GM12878 (cell line): Measurements from ENCODE around the gene MAPRE2. TPM values are rescaled to one million over a fixed set of nuclear protein-coding genes. Genes with fewer than 3 reads are reported as not detected.
A peak's percentile ranks its signal among the peaks of the same experiment; 100 is the strongest.

ENCODE experiments used
- BHLHE40 ChIP-seq, 2 experiments: fragments of 450-650 bp in 1 of 2; IDR thresholded peaks; 2 replicates each; pipeline ENCODE4 v1.6.1; 2011 to 2017; ENCODE audit warnings: low read depth in 2 of 2, borderline replicate concordance in 1 of 2, improper control_type of control experiment in 1 of 2, low read length in 1 of 2, mild to moderate bottlenecking in 1 of 2
- CEBPZ ChIP-seq: fragments of 150-350 bp; IDR thresholded peaks from 2 replicates; pipeline ENCODE4 v1.6.1; 2016; ENCODE audit warnings: low read depth, low read length
- FOXK2 ChIP-seq: fragments of 450-650 bp; IDR thresholded peaks from 2 replicates; pipeline ENCODE4 v1.6.1; 2017; ENCODE audit warnings: mild to moderate bottlenecking, moderate library complexity
- GABPA ChIP-seq: IDR thresholded peaks from 2 replicates; pipeline ENCODE4 v1.6.1; 2014; ENCODE audit warnings: antibody characterized with exemption, low read depth, mild to moderate bottlenecking, inconsistent platforms
- HDAC6 ChIP-seq: fragments of 200-600 bp; sonication (generic); IDR thresholded peaks from one replicate; pipeline ENCODE4 v1.8.0; 2017; ENCODE audit warnings: antibody characterized with exemption; ENCODE audit not compliant: unreplicated experiment
- KDM1A ChIP-seq: fragments of 200-600 bp; sonication (generic); IDR thresholded peaks from 2 replicates; pipeline ENCODE4 v1.6.1; 2016; ENCODE audit warnings: borderline replicate concordance
- MEF2A ChIP-seq: IDR thresholded peaks from 2 replicates; pipeline ENCODE4 v1.6.1; 2011; ENCODE audit warnings: low read depth, mild to moderate bottlenecking, low read length, moderate library complexity; ENCODE audit not compliant: insufficient read depth
- MLLT1 ChIP-seq: fragments of 450-650 bp; IDR thresholded peaks from 2 replicates; pipeline ENCODE4 v1.6.1; 2016; ENCODE audit warnings: mild to moderate bottlenecking
- NFYA ChIP-seq: IDR thresholded peaks from 2 replicates; pipeline ENCODE4 v1.6.1; 2011; ENCODE audit warnings: low read depth, mild to moderate bottlenecking, low read length, improper control_type of control experiment, borderline replicate concordance
- PKNOX1 ChIP-seq: fragments of 450-650 bp; IDR thresholded peaks from 2 replicates; pipeline ENCODE4 v1.6.1; 2016; ENCODE audit warnings: mild to moderate bottlenecking
- POU2F2 ChIP-seq: IDR thresholded peaks from 3 replicates; pipeline ENCODE4 v1.6.1; 2011; ENCODE audit warnings: low read depth, mild to moderate bottlenecking, low read length, borderline replicate concordance
- SP1 ChIP-seq: IDR thresholded peaks from one replicate; pipeline ENCODE4 v1.6.1; 2011; ENCODE audit warnings: low read depth, low read length
- SPI1 ChIP-seq: IDR thresholded peaks from 2 replicates; pipeline ENCODE4 v1.6.1; 2011; ENCODE audit warnings: low read depth, mild to moderate bottlenecking, low read length, moderate library complexity, borderline replicate concordance; ENCODE audit not compliant: insufficient read depth
- SRF ChIP-seq, 2 experiments: IDR thresholded peaks; 2 replicates each; pipeline ENCODE4 v1.6.1; 2011; ENCODE audit warnings: low read depth in 2 of 2, low read length in 2 of 2, mild to moderate bottlenecking in 1 of 2, moderate library complexity in 1 of 2
- TARDBP ChIP-seq: IDR thresholded peaks from 2 replicates; pipeline ENCODE4 v1.6.1; 2016; ENCODE audit warnings: borderline replicate concordance
- USF2 ChIP-seq: IDR thresholded peaks from 2 replicates; pipeline ENCODE4 v1.6.1; 2011; ENCODE audit warnings: low read depth, low read length, improper control_type of control experiment, borderline replicate concordance
- ZNF207 ChIP-seq: fragments of 450-650 bp; IDR thresholded peaks from 2 replicates; pipeline ENCODE4 v1.6.1; 2014; ENCODE audit warnings: antibody characterized with exemption, mild to moderate bottlenecking, borderline replicate concordance
- ZNF592 ChIP-seq: fragments of 450-650 bp; IDR thresholded peaks from 2 replicates; pipeline ENCODE4 v1.6.1; 2017; ENCODE audit warnings: mild to moderate bottlenecking, moderate library complexity
- polyA plus RNA-seq, 11 experiments: library from polyadenylated mRNA; depleted of rRNA in 4 of 11; unstranded in 6 of 11; stranded (reverse) in 5 of 11; fragments of >200 nt; fragmentation: Nextera tagmentation in 4 of 11; fragmentation: Illumina TruSeq in 1 of 11; extraction: Ambion mirVana in 4 of 11; extraction: Trizol in 1 of 11; gene quantifications; 1 replicate in 1 of 11; 2 replicates in 10 of 11; pipeline versions ENCODE4 v1.2.1 to v1.2.3, GENCODE V29; 2011 to 2016; ENCODE audit warnings: inconsistent platforms in 2 of 11, missing spikeins in 2 of 11, low read depth in 1 of 11
- total RNA-seq, 4 experiments: library from RNA; depleted of rRNA in 3 of 4; stranded (reverse); fragments of >200 nt in 3 of 4; fragmentation: Illumina TruSeq in 1 of 4; extraction: Trizol in 1 of 4; gene quantifications; 2 replicates each; pipeline versions ENCODE4 v1.2.1 to v1.2.3, GENCODE V29; 2013 to 2021

MAPRE2 gene
- total and polyA plus RNA-seq, 10 of the 15 experiments (the other 5 are each of a cell fraction or from before 2014, with no cell fraction given) = 11.0 to 50.6 (median 24.0) TPM

GRCh38 chr18:35040988-35041814, at the start of gene MAPRE2 (continued):
- TF ChIP-seq SRF (IDR thresholded peaks at IDR 0.05; ENCODE audit: low read depth in 2 of 2, low read length in 2 of 2) = no peak
- peak; percentile 51; the same call in 1 of the 2 replicates for TF ChIP-seq PKNOX1
- no peak for TF ChIP-seq MLLT1
- TF ChIP-seq GABPA = no peak
- TF ChIP-seq SP1 = no peak
- TF ChIP-seq POU2F2 = peak; percentile 56; the same call in 2 of the 3 replicates
- no peak for TF ChIP-seq HDAC6
- TF ChIP-seq SPI1 = no peak
- TF ChIP-seq ZNF207 = no peak
- no peak for TF ChIP-seq TARDBP
- no peak for TF ChIP-seq ZNF592
- TF ChIP-seq MEF2A = no peak
- peak; percentile 81 to 95 for TF ChIP-seq BHLHE40 (IDR thresholded peaks at IDR 0.05; ENCODE audit: borderline replicate concordance in 1 of 2, low read depth in 2 of 2, low read length in 1 of 2)
- no peak for TF ChIP-seq FOXK2
- peak; percentile 90 for TF ChIP-seq USF2
- TF ChIP-seq CEBPZ = no peak
- no peak for TF ChIP-seq NFYA
- TF ChIP-seq KDM1A = no peak
